Measurements from ENCODE around the gene SLC24A4.

Gene SLC24A4

GRCh38 chr14:92460916-92461579 lies 138.1 kb downstream of the SLC24A4 start:
- no peaks in the 10 kb centered on the region for H3K27me3 Mint-ChIP-seq
- H3K36me3 Mint-ChIP-seq (ENCODE audit: insufficient read depth), result no peaks in the 10 kb centered on the region
- H3K4me3 Mint-ChIP-seq, result peak overlapping the region; percentile 56
- peak overlapping the region; percentile 85 for H3K27ac Mint-ChIP-seq (ENCODE audit: low read depth)
- no peaks in the 10 kb centered on the region for H3K9me3 Mint-ChIP-seq
- ATAC-seq (replicated peaks; ENCODE audit: extremely low read depth, poor library complexity, severe bottlenecking), result peak; percentile 80
- DNase-seq (ENCODE audit: low spot score in 2 of 2), result peak in 1 of 2 donors; percentile 23
- H3K4me1 Mint-ChIP-seq, result peaks cover 36% of the 10 kb centered on the region

DNA sequence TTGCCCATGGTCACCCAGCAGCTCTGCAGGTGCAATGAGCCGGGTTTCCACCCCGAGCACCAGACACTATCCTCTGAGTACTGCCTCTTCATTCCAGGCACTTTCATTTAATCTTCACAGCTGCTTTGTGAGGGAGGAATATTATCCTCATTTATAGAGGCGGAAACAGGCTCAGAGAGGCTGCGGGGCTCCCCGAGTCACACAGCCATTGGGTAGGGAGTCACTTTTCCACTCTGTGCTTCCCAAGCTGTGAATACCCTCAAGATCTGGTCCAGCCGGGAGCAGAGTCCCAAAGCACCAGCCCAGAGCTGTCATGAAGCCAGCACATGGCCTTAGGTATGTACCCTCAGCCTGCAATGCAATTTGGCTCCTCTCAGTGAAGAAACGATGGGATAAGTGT lies 138.9 kb downstream of the SLC24A4 start:
- Mint-ChIP-seq H3K27ac (ENCODE audit: low read depth) (peak overlapping the region; percentile 85), H3K4me3 (peak overlapping the region; percentile 56)

DNA sequence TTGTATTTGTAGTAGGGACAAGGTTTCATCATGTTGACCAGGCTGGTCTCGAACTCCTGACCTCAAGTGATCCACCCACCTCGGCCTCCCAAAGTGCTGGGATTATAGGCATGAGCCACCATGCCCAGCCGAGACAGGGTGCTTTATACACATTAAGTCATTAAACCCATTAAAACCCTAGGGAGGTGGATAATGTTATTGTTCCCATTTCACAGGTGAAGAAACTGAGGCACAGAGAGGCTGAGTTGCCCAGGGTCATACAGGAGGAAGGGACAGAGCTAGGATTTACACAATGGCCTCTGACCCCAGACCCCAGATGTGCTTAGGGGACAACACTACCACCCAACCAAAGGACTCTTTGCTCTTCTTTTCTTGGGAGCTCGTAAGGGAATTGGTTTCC lies 139.6 kb downstream of the SLC24A4 start:
- H3K4me3 Mint-ChIP-seq, result peak overlapping the region; percentile 60

More for the DNA sequence above, 138.9 kb downstream of the SLC24A4 start:
- no peaks in the 10 kb centered on the region for H3K9me3 Mint-ChIP-seq
- H3K4me1 Mint-ChIP-seq, result peaks cover 36% of the 10 kb centered on the region
- no peaks in the 10 kb centered on the region for H3K36me3 Mint-ChIP-seq (ENCODE audit: insufficient read depth)
- DNase-seq (ENCODE audit: low spot score in 2 of 2), result no peak
- no peaks in the 10 kb centered on the region for H3K27me3 Mint-ChIP-seq
- no peak for ATAC-seq (replicated peaks; ENCODE audit: extremely low read depth, poor library complexity, severe bottlenecking)

DNA sequence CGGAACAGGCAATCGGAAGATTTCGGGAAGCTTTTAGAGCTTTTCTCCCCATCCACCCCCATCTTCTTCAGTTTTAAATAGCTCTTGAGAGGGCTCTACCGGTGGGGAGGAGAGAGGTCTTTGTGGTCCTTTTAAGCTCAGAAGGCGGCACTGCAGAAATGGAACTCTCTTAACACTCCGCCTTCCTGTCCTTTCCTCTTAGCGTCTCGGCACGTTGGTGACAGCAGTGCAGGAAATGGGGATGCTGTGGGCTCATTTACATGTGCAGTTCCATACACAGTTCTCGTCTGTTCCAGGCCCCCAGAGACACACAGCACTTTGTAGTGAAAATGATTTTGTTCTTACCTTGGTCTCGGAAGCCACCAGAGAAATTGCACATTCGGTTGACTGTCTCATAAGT lies 140.2 kb downstream of the SLC24A4 start:
- H3K27me3 Mint-ChIP-seq, result no peaks in the 10 kb centered on the region
- ATAC-seq (replicated peaks; ENCODE audit: extremely low read depth, poor library complexity, severe bottlenecking) (peak; percentile 21), DNase-seq (ENCODE audit: low spot score in 2 of 2) (no peak)
- H3K9me3 Mint-ChIP-seq, result no peaks in the 10 kb centered on the region
- H3K36me3 Mint-ChIP-seq (ENCODE audit: insufficient read depth), result no peaks in the 10 kb centered on the region
- peak overlapping the region; percentile 60 for H3K4me3 Mint-ChIP-seq
- H3K27ac Mint-ChIP-seq (ENCODE audit: low read depth), result peak overlapping the region; percentile 85
- H3K4me1 Mint-ChIP-seq, result peaks cover 36% of the 10 kb centered on the region

More for the DNA sequence above, 139.6 kb downstream of the SLC24A4 start:
- DNase-seq (ENCODE audit: low spot score in 2 of 2) (no peak), ATAC-seq (replicated peaks; ENCODE audit: extremely low read depth, poor library complexity, severe bottlenecking) (no peak)
- H3K4me1 Mint-ChIP-seq, result peaks cover 36% of the 10 kb centered on the region
- no peaks in the 10 kb centered on the region for H3K36me3 Mint-ChIP-seq (ENCODE audit: insufficient read depth)
- H3K27me3 Mint-ChIP-seq, result no peaks in the 10 kb centered on the region
- peak overlapping the region; percentile 85 for H3K27ac Mint-ChIP-seq (ENCODE audit: low read depth)
- no peaks in the 10 kb centered on the region for H3K9me3 Mint-ChIP-seq

DNA sequence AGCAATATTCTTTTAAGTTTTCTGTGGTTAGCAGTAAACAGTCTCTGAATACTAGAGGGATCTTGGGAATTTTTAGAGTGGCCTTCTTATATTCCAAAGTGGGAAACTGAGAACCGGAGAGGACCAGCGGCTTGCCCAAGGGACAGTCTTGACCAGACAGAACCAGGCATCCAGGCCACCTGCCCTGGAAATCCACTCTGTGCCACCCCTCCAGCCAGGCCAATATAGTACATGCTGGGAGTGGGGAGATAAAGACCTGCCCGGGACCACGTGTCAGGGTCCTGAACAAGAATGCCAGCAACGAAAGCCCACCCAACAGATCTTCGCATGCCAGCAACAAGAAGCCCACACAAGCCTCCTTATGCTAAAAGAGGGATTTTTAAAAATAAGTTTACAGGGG lies 141.2 kb downstream of the SLC24A4 start:
- peaks cover 36% of the 10 kb centered on the region for H3K4me1 Mint-ChIP-seq
- no peak overlapping the region for H3K27ac Mint-ChIP-seq (ENCODE audit: low read depth)
- no peak overlapping the region for H3K4me3 Mint-ChIP-seq
- no peaks in the 10 kb centered on the region for H3K27me3 Mint-ChIP-seq
- no peaks in the 10 kb centered on the region for H3K36me3 Mint-ChIP-seq (ENCODE audit: insufficient read depth)
- DNase-seq (ENCODE audit: low spot score in 2 of 2), result no peak
- ATAC-seq (replicated peaks; ENCODE audit: extremely low read depth, poor library complexity, severe bottlenecking), result no peak
- H3K9me3 Mint-ChIP-seq, result no peaks in the 10 kb centered on the region

GRCh38 chr14:92464716-92465115 lies 141.8 kb downstream of the SLC24A4 start:
- H3K36me3 Mint-ChIP-seq (ENCODE audit: insufficient read depth), result no peaks in the 10 kb centered on the region
- H3K4me3 Mint-ChIP-seq, result no peak overlapping the region
- no peaks in the 10 kb centered on the region for H3K9me3 Mint-ChIP-seq
- ATAC-seq (replicated peaks; ENCODE audit: extremely low read depth, poor library complexity, severe bottlenecking) (no peak), DNase-seq (ENCODE audit: low spot score in 2 of 2) (no peak)
- no peak overlapping the region for H3K27ac Mint-ChIP-seq (ENCODE audit: low read depth)
- no peaks in the 10 kb centered on the region for H3K27me3 Mint-ChIP-seq
- peaks cover 36% of the 10 kb centered on the region for H3K4me1 Mint-ChIP-seq

DNA sequence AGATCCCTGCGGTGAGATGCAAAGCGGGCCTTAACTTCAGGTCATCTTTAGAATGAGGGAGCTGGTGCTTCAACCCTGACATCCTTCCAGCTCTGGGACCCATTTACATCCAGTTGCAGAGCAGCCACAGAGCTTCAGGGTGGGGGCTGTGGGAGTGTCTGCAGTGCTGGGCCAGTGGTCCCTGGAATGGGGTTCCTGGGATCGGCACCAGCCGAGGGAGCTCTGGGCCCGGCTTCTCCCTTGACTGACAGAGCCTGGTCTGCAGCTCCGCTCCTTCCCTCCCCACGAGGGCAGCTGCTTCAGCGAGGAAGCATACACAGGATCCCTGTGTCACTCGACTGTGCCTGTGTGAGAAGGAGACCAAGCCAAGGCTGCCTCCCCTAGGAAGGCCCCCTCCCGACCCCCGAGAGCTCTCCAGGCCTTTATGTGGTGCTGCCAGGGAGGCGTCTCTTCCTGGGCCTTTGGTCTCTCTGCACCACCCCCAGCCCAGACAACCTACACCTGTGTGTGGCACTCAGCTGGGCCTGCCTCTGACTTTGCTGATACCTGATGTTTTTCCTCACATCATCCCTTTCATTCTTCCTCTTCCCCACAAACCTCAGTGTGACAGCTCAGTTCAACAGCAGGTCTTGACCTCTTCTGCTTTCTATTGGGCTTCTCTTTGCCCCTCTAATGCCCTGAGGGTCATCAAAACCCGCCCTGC lies 142.5 kb downstream of the SLC24A4 start:
- ATAC-seq (replicated peaks; ENCODE audit: extremely low read depth, poor library complexity, severe bottlenecking) (no peak), DNase-seq (ENCODE audit: low spot score in 2 of 2) (no peak)
- Mint-ChIP-seq H3K36me3 (ENCODE audit: insufficient read depth) (no peaks in the 10 kb centered on the region), H3K4me3 (no peak overlapping the region), H3K27me3 (no peaks in the 10 kb centered on the region), H3K4me1 (peaks cover 29% of the 10 kb centered on the region), H3K9me3 (no peaks in the 10 kb centered on the region), H3K27ac (ENCODE audit: low read depth) (no peak overlapping the region)

DNA sequence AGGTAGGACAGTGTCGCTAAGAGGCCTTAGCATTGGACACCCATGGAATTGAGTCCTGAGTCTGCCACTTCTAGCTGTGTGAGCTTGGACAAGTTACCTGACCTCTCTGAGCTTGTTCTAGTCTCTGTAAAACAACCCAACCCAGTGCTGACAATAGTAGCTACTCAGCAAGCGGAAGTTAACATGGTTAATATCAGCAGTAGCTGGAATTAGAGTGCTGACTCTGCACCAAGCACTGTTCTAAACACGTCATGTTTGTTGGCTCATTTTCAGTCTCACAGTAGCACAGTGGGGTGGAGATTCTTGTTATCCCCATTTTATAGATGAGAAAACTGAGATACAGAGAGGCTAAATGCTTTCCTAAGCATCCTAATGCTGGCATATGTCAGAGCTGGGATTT lies 143.1 kb downstream of the SLC24A4 start:
- peaks cover 23% of the 10 kb centered on the region for H3K4me1 Mint-ChIP-seq
- no peaks in the 10 kb centered on the region for H3K9me3 Mint-ChIP-seq
- DNase-seq (ENCODE audit: low spot score in 2 of 2) (no peak), ATAC-seq (replicated peaks; ENCODE audit: extremely low read depth, poor library complexity, severe bottlenecking) (no peak)
- H3K36me3 Mint-ChIP-seq (ENCODE audit: insufficient read depth), result no peaks in the 10 kb centered on the region
- no peaks in the 10 kb centered on the region for H3K27me3 Mint-ChIP-seq
- H3K27ac Mint-ChIP-seq (ENCODE audit: low read depth), result no peak overlapping the region
- H3K4me3 Mint-ChIP-seq, result no peak overlapping the region

GRCh38 chr14:92469515-92469914 lies 146.6 kb downstream of the SLC24A4 start:
- no peak overlapping the region for H3K4me3 Mint-ChIP-seq
- H3K27ac Mint-ChIP-seq (ENCODE audit: low read depth), result no peak overlapping the region
- H3K36me3 Mint-ChIP-seq (ENCODE audit: insufficient read depth), result no peaks in the 10 kb centered on the region
- no peak for DNase-seq (ENCODE audit: low spot score in 2 of 2)
- H3K27me3 Mint-ChIP-seq, result no peaks in the 10 kb centered on the region
- H3K9me3 Mint-ChIP-seq, result no peaks in the 10 kb centered on the region
- H3K4me1 Mint-ChIP-seq, result no peaks in the 10 kb centered on the region
- no peak for ATAC-seq (replicated peaks; ENCODE audit: extremely low read depth, poor library complexity, severe bottlenecking)

- H3K36me3 Mint-ChIP-seq (ENCODE audit: insufficient read depth), result no peaks in the 10 kb centered on the region
- no peak overlapping the region for H3K4me3 Mint-ChIP-seq
- no peaks in the 10 kb centered on the region for H3K27me3 Mint-ChIP-seq
- H3K4me1 Mint-ChIP-seq, result no peaks in the 10 kb centered on the region
- no peak for ATAC-seq (replicated peaks; ENCODE audit: extremely low read depth, poor library complexity, severe bottlenecking)
- DNase-seq (ENCODE audit: low spot score in 2 of 2), result no peak
- H3K9me3 Mint-ChIP-seq, result no peaks in the 10 kb centered on the region
- no peak overlapping the region for H3K27ac Mint-ChIP-seq (ENCODE audit: low read depth)
Measured at GRCh38 chr14:92470215-92470614, 147.2 kb downstream of the SLC24A4 start.

DNA sequence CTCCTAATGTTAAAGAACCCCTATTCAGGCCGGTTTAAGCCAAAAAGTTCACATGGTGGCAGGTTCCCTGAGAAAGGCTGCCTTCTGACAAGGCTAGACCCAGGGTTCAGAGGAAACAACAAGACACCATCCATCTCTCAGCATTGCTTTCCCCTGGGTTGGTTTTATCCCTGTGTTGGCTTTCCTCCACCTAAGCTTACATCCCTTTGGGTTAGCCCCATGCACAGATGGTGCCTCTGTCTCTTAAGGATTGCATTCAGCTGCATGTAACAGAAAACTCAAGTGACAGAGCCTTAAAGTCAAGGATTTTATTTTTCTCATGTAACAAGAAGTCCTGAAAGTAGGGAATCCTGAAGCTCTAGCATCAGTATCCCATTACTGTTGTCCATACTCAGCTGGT lies 147.8 kb downstream of the SLC24A4 start:
- no peaks in the 10 kb centered on the region for H3K4me1 Mint-ChIP-seq
- H3K27me3 Mint-ChIP-seq, result no peaks in the 10 kb centered on the region
- no peaks in the 10 kb centered on the region for H3K9me3 Mint-ChIP-seq
- ATAC-seq (replicated peaks; ENCODE audit: extremely low read depth, poor library complexity, severe bottlenecking) (no peak), DNase-seq (ENCODE audit: low spot score in 2 of 2) (no peak)
- H3K36me3 Mint-ChIP-seq (ENCODE audit: insufficient read depth), result no peaks in the 10 kb centered on the region
- H3K4me3 Mint-ChIP-seq, result no peak overlapping the region
- no peak overlapping the region for H3K27ac Mint-ChIP-seq (ENCODE audit: low read depth)

DNA sequence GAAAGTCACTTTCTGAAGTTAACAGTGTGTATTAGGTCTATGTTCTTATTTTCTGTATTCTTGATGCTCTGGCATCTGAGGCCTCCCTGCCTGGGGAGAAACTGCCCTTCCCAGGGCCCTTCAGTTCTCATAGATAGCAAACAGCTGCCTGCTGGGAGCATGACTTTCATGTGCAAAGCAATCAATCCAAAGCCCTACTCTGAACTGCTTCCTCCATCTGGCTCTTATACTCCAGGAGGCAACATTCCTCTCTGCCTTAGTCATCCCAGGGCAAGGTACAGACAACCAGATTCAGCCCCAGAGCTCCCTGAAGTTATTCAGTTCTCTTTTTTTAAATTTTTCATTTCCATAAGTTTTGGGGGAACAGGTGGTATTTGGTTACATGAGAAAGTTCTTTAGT lies 149.0 kb downstream of the SLC24A4 start:
- ATAC-seq (replicated peaks; ENCODE audit: extremely low read depth, poor library complexity, severe bottlenecking) (no peak), DNase-seq (ENCODE audit: low spot score in 2 of 2) (no peak)
- Mint-ChIP-seq H3K27me3 (no peaks in the 10 kb centered on the region), H3K36me3 (ENCODE audit: insufficient read depth) (no peaks in the 10 kb centered on the region), H3K4me1 (no peaks in the 10 kb centered on the region), H3K9me3 (no peaks in the 10 kb centered on the region), H3K4me3 (no peak overlapping the region), H3K27ac (ENCODE audit: low read depth) (no peak overlapping the region)

DNA sequence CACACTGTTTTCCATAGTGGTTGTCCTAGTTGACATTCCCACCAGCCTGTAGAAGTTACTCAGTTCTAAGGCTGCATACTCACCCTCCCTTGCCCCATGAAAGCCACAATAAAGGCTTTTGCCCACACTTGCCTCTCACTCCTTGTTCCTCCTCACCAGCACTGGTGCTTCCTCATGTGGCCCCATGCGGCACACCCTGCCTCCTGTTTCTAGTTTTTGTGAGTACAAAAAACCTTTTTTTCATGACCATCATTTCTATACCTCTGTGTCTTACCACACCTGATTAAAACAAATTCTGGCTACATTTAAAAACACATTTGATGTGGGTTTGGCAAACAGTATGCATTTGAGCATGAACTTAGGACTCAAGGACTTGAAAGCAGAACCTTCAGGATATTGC lies 149.9 kb downstream of the SLC24A4 start:
- no peak for DNase-seq (ENCODE audit: low spot score in 2 of 2)
- H3K36me3 Mint-ChIP-seq (ENCODE audit: insufficient read depth), result no peaks in the 10 kb centered on the region

More for the DNA sequence above, 149.9 kb downstream of the SLC24A4 start:
- Mint-ChIP-seq H3K9me3 (no peaks in the 10 kb centered on the region), H3K4me1 (no peaks in the 10 kb centered on the region), H3K27ac (ENCODE audit: low read depth) (no peak overlapping the region), H3K4me3 (no peak overlapping the region), H3K27me3 (no peaks in the 10 kb centered on the region)
- no peak for ATAC-seq (replicated peaks; ENCODE audit: extremely low read depth, poor library complexity, severe bottlenecking)
